Mucosa of rectum (tissue), 2 donors: ENCODE data around the gene PAPSS2.
"Not testable (repeated sequence)": the region's sequence is repeated elsewhere in the genome, so short reads cannot be mapped to it uniquely, and the experiment has no call there.

Experiments used
- H3K27ac ChIP-seq, 2 donors: one replicate each; pipeline ENCODE4 v1.7.0; 2013; ENCODE audit warnings: inconsistent platforms in 2 of 2, low read depth in 2 of 2, low read length in 2 of 2
- H3K27me3 ChIP-seq, 2 donors: one replicate each; pipeline ENCODE4 v1.7.0; 2013; ENCODE audit warnings: low read length in 2 of 2; ENCODE audit not compliant: control insufficient read depth in 2 of 2, insufficient read depth in 2 of 2
- H3K36me3 ChIP-seq, 2 donors: one replicate each; pipeline ENCODE4 v1.7.0; 2013; ENCODE audit warnings: low read length in 2 of 2; ENCODE audit not compliant: control insufficient read depth in 2 of 2, insufficient read depth in 2 of 2
- H3K4me1 ChIP-seq, 2 donors: one replicate each; pipeline ENCODE4 v1.7.0; 2013; ENCODE audit warnings: low read length in 2 of 2, mild to moderate bottlenecking in 1 of 2; ENCODE audit not compliant: control insufficient read depth in 2 of 2, insufficient read depth in 2 of 2
- H3K4me3 ChIP-seq, 2 donors: one replicate each; pipeline ENCODE4 v1.7.0; 2013; ENCODE audit warnings: low read length in 2 of 2
- H3K9ac ChIP-seq, 2 donors: one replicate each; pipeline ENCODE4 v1.7.0; 2013; ENCODE audit warnings: low read length in 2 of 2, low read depth in 1 of 2, mild to moderate bottlenecking in 1 of 2
- H3K9me3 ChIP-seq, 2 donors: one replicate each; pipeline ENCODE4 v1.7.0; 2013; ENCODE audit warnings: low read length in 2 of 2; ENCODE audit not compliant: control insufficient read depth in 2 of 2
- donor health status: healthy.
- donor health status: Normal muscosa, but diverticular disease.

The PAPSS2 gene

DNA sequence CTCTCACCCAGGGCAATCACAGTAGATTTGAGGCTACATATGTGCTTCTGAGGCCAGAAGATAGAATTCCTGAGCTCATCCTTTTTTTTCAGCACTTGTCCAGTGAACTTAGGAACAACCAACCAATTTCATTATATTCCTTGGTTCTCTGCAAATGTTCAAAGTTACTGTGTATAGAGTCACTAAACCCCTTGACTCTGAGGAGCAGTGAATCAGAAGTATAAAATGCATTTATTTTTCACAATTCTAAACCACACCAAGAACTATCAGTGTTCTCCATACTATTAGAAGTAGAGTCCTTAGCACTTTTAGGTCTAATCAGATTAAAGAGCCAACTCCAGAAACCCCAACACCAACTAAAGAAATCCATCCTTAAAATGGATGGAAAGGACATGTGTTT is 19.6 kb upstream of the PAPSS2 start:
- Histone ChIP-seq H3K27ac (no peak overlapping the region), H3K36me3 (no peaks in the 10 kb centered on the region), H3K4me1 (peaks cover 0 to 3% of the 10 kb centered on the region in 2 donors), H3K4me3 (no peak overlapping the region), H3K9me3 (no peaks in the 10 kb centered on the region), H3K9ac (no peak overlapping the region), H3K27me3 (no peaks in the 10 kb centered on the region)

DNA sequence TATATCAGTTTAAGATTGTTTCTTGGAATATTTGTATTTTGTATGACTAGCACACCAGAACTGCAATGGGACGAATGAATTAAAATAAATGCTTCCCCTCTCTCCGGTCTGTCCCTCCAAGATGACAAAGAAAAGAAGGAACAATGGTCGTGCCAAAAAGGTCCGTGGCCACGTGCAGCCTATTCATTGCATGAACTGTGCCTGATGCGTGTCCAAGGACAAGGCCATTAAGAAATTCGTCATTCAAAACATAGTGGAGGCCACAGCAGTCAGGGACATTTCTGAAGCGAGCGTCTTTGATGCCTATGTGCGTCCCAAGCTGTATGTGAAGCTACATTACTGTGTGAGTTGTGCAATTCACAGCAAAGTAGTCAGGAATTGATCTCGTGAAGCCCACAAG is 17.2 kb upstream of the PAPSS2 start:
- Histone ChIP-seq H3K4me3 (no peak overlapping the region), H3K36me3 (no peaks in the 10 kb centered on the region), H3K9me3 (no peaks in the 10 kb centered on the region), H3K27ac (no peak overlapping the region), H3K27me3 (no peaks in the 10 kb centered on the region), H3K4me1 (no peaks in the 10 kb centered on the region), H3K9ac (no peak overlapping the region)

GRCh38 chr10:87642988-87643387 is 16.7 kb upstream of the PAPSS2 start:
- no peaks in the 10 kb centered on the region for H3K9me3 ChIP-seq
- no peak overlapping the region for H3K4me3 ChIP-seq
- no peaks in the 10 kb centered on the region for H3K4me1 ChIP-seq
- H3K27ac ChIP-seq, result no peak overlapping the region
- H3K9ac ChIP-seq, result no peak overlapping the region
- H3K36me3 ChIP-seq, result no peaks in the 10 kb centered on the region
- no peaks in the 10 kb centered on the region for H3K27me3 ChIP-seq

DNA sequence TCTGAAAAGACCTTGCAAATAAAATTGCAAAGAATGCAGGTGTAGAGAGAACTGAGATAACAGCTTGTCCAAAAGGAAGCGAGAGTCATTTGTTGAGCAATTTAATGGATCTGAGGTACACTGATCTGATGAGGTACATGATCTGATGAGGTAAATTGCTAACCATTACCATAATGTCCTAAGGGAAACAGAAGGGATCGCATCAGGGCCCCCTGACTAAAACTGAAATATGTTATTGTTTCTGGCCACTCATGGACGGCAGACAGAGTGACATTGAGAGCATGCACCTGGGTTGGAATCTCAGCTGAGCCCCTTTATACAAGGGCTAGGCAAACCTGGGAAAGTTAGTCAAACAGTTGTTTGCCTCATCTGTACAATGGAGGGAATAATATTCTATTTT is 15.8 kb upstream of the PAPSS2 start:
- Histone ChIP-seq H3K9ac (no peak overlapping the region), H3K9me3 (no peaks in the 10 kb centered on the region), H3K27me3 (no peaks in the 10 kb centered on the region), H3K4me3 (no peak overlapping the region), H3K4me1 (no peaks in the 10 kb centered on the region), H3K27ac (no peak overlapping the region), H3K36me3 (no peaks in the 10 kb centered on the region)

- H3K9me3 ChIP-seq, H3K4me1 ChIP-seq, H3K4me3 ChIP-seq, H3K27me3 ChIP-seq, H3K36me3 ChIP-seq, H3K27ac ChIP-seq, H3K9ac ChIP-seq: not testable (repeated sequence)
Measured at GRCh38 chr10:87644500-87644899, 15.2 kb upstream of the PAPSS2 start.

DNA sequence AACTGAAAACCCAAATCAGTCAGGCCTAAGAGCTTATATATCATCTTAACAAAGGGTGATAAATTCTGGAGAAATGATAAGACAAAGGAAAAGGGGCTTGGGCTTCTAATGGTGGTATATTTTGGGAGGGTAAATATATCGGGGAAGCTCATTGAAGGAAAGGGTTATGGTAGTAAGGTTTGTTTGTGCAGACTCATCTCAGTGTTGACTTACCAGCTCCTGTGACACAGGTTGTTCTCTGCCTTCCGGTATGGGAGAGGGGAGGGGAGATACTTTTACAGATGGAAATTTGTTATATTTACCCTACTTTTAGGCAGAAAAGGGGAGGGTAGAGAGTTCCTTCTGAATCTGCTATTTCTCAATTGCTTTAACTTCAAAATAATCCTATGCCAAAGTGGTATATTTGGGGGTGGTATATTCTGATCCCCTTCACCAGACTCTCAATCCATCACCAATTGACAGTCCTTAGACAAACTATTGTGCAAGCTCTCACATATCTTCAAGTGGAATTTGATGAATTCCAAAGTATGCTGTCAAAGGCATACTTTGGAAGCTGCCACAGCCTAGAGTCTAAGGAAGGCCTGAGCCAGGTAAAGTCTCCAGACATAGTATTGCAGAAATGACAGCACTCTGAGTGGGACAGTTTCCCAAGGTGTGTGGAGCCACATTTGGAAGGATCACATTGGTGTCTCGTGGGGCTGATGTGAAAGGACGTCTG is 13.3 kb upstream of the PAPSS2 start:
- H3K4me1 ChIP-seq, result no peaks in the 10 kb centered on the region
- H3K36me3 ChIP-seq, result no peaks in the 10 kb centered on the region
- no peaks in the 10 kb centered on the region for H3K27me3 ChIP-seq
- no peak overlapping the region for H3K4me3 ChIP-seq
- no peaks in the 10 kb centered on the region for H3K9me3 ChIP-seq
- no peak overlapping the region for H3K27ac ChIP-seq
- H3K9ac ChIP-seq, result no peak overlapping the region

DNA sequence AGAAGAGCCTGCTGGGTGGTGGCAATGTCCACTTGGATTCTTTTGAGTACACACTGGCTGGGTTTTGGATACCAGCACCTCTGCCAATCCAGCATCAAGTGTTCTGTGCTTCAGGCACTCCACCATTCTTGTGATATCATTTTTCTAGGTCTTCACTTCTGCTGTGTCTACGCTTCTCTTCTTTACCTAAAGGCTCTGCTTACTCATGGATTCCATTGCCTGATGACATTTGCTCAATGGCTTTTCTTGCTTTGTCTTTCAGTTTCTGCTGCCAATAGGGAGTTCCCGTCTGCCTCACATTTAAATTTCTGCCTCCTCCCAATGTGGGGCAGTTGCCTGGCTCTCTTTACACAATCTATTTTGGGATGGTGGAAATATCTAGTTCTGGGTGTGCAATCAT is 12.7 kb upstream of the PAPSS2 start:
- no peaks in the 10 kb centered on the region for H3K27me3 ChIP-seq
- no peaks in the 10 kb centered on the region for H3K9me3 ChIP-seq
- no peak overlapping the region for H3K4me3 ChIP-seq
- H3K4me1 ChIP-seq, result no peaks in the 10 kb centered on the region
- no peak overlapping the region for H3K9ac ChIP-seq
- H3K27ac ChIP-seq, result no peak overlapping the region
- H3K36me3 ChIP-seq, result no peaks in the 10 kb centered on the region

DNA sequence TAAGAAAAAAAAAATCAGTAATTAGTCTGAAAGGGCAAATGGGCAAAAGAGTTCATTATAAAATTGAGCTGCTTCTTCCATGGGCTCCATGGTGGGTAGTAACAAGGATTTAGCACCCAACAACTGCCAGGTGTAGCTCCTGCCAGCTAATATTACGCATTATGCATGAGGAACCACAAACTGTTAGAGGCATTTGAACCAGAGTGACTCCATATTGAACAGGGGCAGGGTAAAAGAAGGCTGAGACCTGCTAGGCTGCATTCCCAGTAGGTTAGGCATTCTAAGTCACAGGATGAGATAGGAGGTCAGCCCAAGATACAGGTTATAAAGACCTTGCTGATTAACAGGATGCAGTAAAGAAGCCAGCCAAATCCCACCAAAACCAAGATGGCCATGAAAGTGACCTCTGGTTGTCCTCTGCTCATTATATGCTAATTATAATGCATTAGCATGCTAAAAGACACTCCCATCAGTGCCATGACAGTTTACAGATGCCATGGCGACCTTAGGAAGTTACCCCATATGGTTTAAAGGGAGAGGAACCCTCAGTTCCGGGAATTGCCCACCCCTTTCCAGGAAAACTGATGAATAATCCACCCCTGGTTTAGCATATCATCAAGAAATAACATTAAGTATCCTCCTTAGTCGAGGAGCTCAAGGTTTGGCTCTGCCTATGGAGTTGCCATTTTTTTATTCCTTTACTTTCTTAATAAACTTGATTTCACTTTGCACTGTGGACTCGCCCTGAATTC is 8.7 kb upstream of the PAPSS2 start:
- Histone ChIP-seq H3K9ac (no peak overlapping the region), H3K27me3 (no peaks in the 10 kb centered on the region), H3K27ac (no peak overlapping the region), H3K9me3 (no peaks in the 10 kb centered on the region), H3K36me3 (no peaks in the 10 kb centered on the region), H3K4me1 (no peaks in the 10 kb centered on the region), H3K4me3 (no peak overlapping the region)

GRCh38 chr10:87651801-87652200 is 7.9 kb upstream of the PAPSS2 start:
- Histone ChIP-seq H3K9me3 (no peaks in the 10 kb centered on the region), H3K27me3 (no peaks in the 10 kb centered on the region), H3K9ac (no peak overlapping the region), H3K4me1 (no peaks in the 10 kb centered on the region), H3K4me3 (no peak overlapping the region), H3K36me3 (no peaks in the 10 kb centered on the region), H3K27ac (no peak overlapping the region)

- H3K36me3 ChIP-seq, result no peaks in the 10 kb centered on the region
- no peaks in the 10 kb centered on the region for H3K9me3 ChIP-seq
- H3K4me3 ChIP-seq, result no peak overlapping the region
- no peaks in the 10 kb centered on the region for H3K27me3 ChIP-seq
- H3K4me1 ChIP-seq, result no peaks in the 10 kb centered on the region
- no peak overlapping the region for H3K9ac ChIP-seq
- no peak overlapping the region for H3K27ac ChIP-seq
Measured at GRCh38 chr10:87652261-87652660, 7.4 kb upstream of the PAPSS2 start.
